ENCODE measurements around the gene SORL1-AS1.
A peak's percentile ranks its signal among the peaks of the same experiment; 100 is the strongest.

Gene SORL1-AS1

DNA sequence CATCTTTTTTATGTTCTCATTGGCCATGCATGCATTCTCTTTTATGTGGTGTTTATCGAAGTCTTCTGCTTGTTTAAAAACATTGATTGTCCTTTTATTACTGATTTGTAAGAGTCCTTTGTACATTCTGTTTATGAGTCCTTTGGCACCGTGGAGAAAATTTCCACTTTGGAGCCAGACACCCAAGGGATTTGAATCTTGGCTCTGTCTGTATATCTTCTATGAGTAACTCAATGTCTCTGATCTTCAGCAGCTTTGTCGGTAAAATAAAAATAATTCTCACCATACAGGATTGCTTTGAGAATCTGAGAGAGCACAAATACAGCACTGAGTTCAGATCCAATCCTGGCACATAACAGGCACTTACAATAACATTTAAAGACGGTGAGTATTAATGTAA, 13.4 kb downstream of the SORL1-AS1 start:
- ChIA-PET POLR2A (no interaction called here), CTCF (interaction anchor here (1.0 kb wide), 1 partner anchor 7 kb away, joined by 3 read pairs; no protein-coding TSS in a partner anchor), RAD21 (ENCODE audit: unreplicated experiment) (no interaction called here), SMC1A (ENCODE audit: uncharacterized antibody, unreplicated experiment) (interaction anchor here (1.8 to 14.0 kb wide), 2 partner anchors 11 to 22 kb away, joined by 6 to 266 read pairs; no protein-coding TSS in a partner anchor)
- Histone ChIP-seq H3K9me3 (replicated peaks; ENCODE audit: control insufficient read depth, insufficient read depth, low read length) (no peaks in the 10 kb centered on the region), H2AFZ (ENCODE audit: control insufficient read depth, low read depth, low read length) (no peak overlapping the region), H3K9ac (ENCODE audit: control insufficient read depth, insufficient read depth, low read length) (no peak overlapping the region), H3K4me1 (ENCODE audit: control insufficient read depth, insufficient read depth, low read length) (no peaks in the 10 kb centered on the region; the same call in 1 of the 2 replicates), H3K27me3 (replicated peaks in 1 of 2; ENCODE audit: control insufficient read depth in 2 of 2, insufficient read depth in 2 of 2, low read length in 1 of 2) (no peaks in the 10 kb centered on the region), H3K36me3 (ENCODE audit: control insufficient read depth in 2 of 2, insufficient read depth in 2 of 2, low read length in 1 of 2) (no peaks in the 10 kb centered on the region), H3K4me3 (no peak overlapping the region), H4K20me1 (ENCODE audit: control insufficient read depth, insufficient read depth) (no peaks in the 10 kb centered on the region), H3K79me2 (ENCODE audit: control insufficient read depth, insufficient read depth, low read length) (no peaks in the 10 kb centered on the region), H3K4me2 (ENCODE audit: control insufficient read depth, insufficient read depth) (no peak overlapping the region), H3K27ac (ENCODE audit: control insufficient read depth, insufficient read depth) (no peak overlapping the region)
- TF ChIP-seq, protein P1, sequence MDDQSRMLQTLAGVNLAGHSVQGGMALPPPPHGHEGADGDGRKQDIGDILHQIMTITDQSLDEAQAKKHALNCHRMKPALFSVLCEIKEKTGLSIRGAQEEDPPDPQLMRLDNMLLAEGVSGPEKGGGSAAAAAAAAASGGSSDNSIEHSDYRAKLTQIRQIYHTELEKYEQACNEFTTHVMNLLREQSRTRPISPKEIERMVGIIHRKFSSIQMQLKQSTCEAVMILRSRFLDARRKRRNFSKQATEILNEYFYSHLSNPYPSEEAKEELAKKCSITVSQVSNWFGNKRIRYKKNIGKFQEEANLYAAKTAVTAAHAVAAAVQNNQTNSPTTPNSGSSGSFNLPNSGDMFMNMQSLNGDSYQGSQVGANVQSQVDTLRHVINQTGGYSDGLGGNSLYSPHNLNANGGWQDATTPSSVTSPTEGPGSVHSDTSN (IDR thresholded peaks at IDR 0.05; ENCODE audit: insufficient replicate concordance, low read depth, low read length): no peak
- no peak for TF ChIP-seq RUNX3 (IDR thresholded peaks at IDR 0.05; ENCODE audit: low read length)
- TF ChIP-seq NRF1 (conservative IDR thresholded peaks at IDR 0.05; ENCODE audit: low read depth, low read length): no peak
- no peak for TF ChIP-seq BMI1 (IDR thresholded peaks at IDR 0.05; ENCODE audit: borderline replicate concordance)
- no peak for TF ChIP-seq ESRRA (IDR thresholded peaks at IDR 0.05; ENCODE audit: low read length)
- TF ChIP-seq HCFC1 (IDR thresholded peaks at IDR 0.05; ENCODE audit: low read length): no peak
- in situ Hi-C loops (cut with MboI): no loop called here
- DNase-seq (ENCODE audit: low read depth, low spot score) (no peak), ATAC-seq (no peak), FAIRE-seq (no peak)
- BruUV-seq (replicated peaks): no TSS peak
- WGBS (ENCODE audit: insufficient coverage, insufficient replicate concordance, low lambda C conversion rate, missing lambda C conversion rate): 98% methylated on average over 4 of the region's 4 CpGs
- intact Hi-C loops (cut with micrococcal nuclease; ENCODE audit: unreplicated experiment): no loop called here

DNA sequence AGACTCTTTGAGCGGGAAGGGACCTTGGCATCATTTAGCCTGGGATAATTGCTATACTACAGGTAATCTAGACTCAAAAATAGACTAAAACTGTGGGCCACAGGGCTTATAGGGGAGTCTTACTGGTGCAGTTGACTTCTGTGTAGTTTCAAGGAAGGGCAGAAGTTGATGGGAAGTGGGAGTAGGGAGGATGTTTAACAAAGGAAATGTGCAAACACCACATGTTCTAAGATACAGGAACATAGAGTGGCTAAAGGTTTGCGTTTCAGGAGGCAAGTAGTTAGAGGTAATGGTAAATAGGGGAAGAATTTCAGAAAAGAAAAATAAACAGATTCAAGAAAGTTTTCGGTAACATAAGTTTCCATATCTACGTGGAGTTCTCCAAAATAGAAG, 15.1 kb downstream of the SORL1-AS1 start:
- ATAC-seq (no peak), DNase-seq (ENCODE audit: low read depth, low spot score) (no peak), FAIRE-seq (no peak)
- Histone ChIP-seq H2AFZ (ENCODE audit: control insufficient read depth, low read depth, low read length) (no peak overlapping the region), H3K9me3 (replicated peaks; ENCODE audit: control insufficient read depth, insufficient read depth, low read length) (no peaks in the 10 kb centered on the region), H3K4me1 (ENCODE audit: control insufficient read depth, insufficient read depth, low read length) (no peaks in the 10 kb centered on the region; the same call in 1 of the 2 replicates), H3K27ac (ENCODE audit: control insufficient read depth, insufficient read depth) (no peak overlapping the region), H3K36me3 (ENCODE audit: control insufficient read depth in 2 of 2, insufficient read depth in 2 of 2, low read length in 1 of 2) (no peaks in the 10 kb centered on the region), H3K27me3 (replicated peaks in 1 of 2; ENCODE audit: control insufficient read depth in 2 of 2, insufficient read depth in 2 of 2, low read length in 1 of 2) (no peaks in the 10 kb centered on the region), H3K4me2 (ENCODE audit: control insufficient read depth, insufficient read depth) (no peak overlapping the region), H3K79me2 (ENCODE audit: control insufficient read depth, insufficient read depth, low read length) (no peaks in the 10 kb centered on the region), H3K4me3 (no peak overlapping the region), H4K20me1 (ENCODE audit: control insufficient read depth, insufficient read depth) (no peaks in the 10 kb centered on the region), H3K9ac (ENCODE audit: control insufficient read depth, insufficient read depth, low read length) (no peak overlapping the region)
- ChIA-PET SMC1A (ENCODE audit: uncharacterized antibody, unreplicated experiment) (interaction anchor here (1.2 to 13.9 kb wide), 3 partner anchors 9 to 26 kb away, joined by 3 to 241 read pairs (median 4); partner anchors contain the start of genes SORL1 and SORL1-AS1), POLR2A (interaction anchor here (1.2 kb wide), 1 partner anchor 7 kb away, joined by 3 read pairs; no protein-coding TSS in a partner anchor), CTCF (interaction anchor here (1.5 to 1.8 kb wide), 2 partner anchors 10 to 12 kb away, joined by 3 to 4 read pairs; no protein-coding TSS in a partner anchor), RAD21 (ENCODE audit: unreplicated experiment) (no interaction called here)
- intact Hi-C loops (cut with micrococcal nuclease; ENCODE audit: unreplicated experiment): no loop called here
- WGBS (ENCODE audit: insufficient coverage, insufficient replicate concordance, low lambda C conversion rate, missing lambda C conversion rate): 93% methylated on average over 4 of the region's 4 CpGs
- TF ChIP-seq CREM (IDR thresholded peaks at IDR 0.05; ENCODE audit: low read depth) (no peak), TCF3 (IDR thresholded peaks at IDR 0.05; ENCODE audit: borderline replicate concordance, insufficient read depth, low read depth, low read length) (no peak), NFIC (IDR thresholded peaks at IDR 0.05; ENCODE audit: low read depth, low read length) (0 out of 2 replicates have a peak, but pooled peaks have one; percentile 24)
- BruUV-seq (replicated peaks): no TSS peak
- in situ Hi-C loops (cut with MboI): no loop called here
